Measurements from ENCODE around the gene PDS5B. TPM values are rescaled to one million over a fixed set of nuclear protein-coding genes. Genes with fewer than 3 reads are reported as not detected.

The PDS5B gene
- total and polyA plus RNA-seq, 8 donors, result 4.3 to 121 (median 24.7) TPM

DNA sequence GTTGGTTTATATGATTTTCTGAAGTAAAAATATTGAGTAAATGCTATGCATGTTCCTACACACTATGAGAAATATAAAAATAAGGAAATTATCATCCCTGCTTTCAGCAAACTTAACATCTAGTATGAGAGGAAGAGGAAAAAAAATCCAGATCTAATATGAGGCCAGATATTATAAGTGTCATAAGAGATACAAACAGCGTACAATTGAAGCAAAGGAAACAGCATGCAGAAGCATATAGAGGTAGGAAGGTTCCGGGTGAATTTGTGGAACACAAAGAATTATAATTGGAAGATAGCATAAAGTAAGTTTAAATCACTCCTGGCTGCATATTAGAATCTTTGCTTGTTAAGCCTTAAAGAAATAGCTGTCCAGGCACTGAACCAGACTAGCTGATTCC lies 88.3 kb downstream of the PDS5B start:
- Histone ChIP-seq H3K4me1 (no peaks in the 10 kb centered on the region), H3K4me3 (no peak overlapping the region), H3K36me3 (peaks cover 8 to 39% (median 30%) of the 10 kb centered on the region in 4 donors), H3K27me3 (no peaks in the 10 kb centered on the region), H3K9me3 (peaks cover 0 to 4% (median 0%) of the 10 kb centered on the region in 4 donors), H3K27ac (no peak overlapping the region)
- no peak for TF ChIP-seq POLR2AphosphoS5 (IDR thresholded peaks at IDR 0.05)
- no peak for TF ChIP-seq EP300 (IDR thresholded peaks at IDR 0.05)
- TF ChIP-seq, protein P1, sequence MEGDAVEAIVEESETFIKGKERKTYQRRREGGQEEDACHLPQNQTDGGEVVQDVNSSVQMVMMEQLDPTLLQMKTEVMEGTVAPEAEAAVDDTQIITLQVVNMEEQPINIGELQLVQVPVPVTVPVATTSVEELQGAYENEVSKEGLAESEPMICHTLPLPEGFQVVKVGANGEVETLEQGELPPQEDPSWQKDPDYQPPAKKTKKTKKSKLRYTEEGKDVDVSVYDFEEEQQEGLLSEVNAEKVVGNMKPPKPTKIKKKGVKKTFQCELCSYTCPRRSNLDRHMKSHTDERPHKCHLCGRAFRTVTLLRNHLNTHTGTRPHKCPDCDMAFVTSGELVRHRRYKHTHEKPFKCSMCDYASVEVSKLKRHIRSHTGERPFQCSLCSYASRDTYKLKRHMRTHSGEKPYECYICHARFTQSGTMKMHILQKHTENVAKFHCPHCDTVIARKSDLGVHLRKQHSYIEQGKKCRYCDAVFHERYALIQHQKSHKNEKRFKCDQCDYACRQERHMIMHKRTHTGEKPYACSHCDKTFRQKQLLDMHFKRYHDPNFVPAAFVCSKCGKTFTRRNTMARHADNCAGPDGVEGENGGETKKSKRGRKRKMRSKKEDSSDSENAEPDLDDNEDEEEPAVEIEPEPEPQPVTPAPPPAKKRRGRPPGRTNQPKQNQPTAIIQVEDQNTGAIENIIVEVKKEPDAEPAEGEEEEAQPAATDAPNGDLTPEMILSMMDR (IDR thresholded peaks at IDR 0.05), result no peak
- no peak for TF ChIP-seq POLR2A (IDR thresholded peaks at IDR 0.05)
- no peak for DNase-seq
- 91 to 100% (median 98%) methylated on average over 2 of the region's 2 CpGs for WGBS, 5 donors
- intact Hi-C loops (cut with DNase I; ENCODE audit: low total_unique reads), result no loop called here

DNA sequence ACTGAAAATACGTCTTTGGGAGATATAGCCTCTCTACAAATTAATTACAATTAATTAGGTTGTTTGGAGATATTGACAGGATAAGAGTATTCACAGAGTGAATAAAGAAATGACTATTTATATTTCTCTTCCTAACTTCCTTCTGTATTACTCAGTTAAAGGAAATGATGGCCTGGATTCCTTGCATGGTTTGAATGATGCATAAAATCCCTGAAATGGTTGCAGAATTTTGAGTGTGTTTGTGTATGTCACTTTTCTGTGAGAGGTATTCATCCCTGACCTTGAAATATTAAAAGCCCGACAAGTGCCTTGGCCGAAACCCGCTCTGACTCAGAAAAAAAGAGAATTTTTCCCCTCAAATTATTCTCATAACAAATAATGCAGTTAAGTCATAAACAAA lies 90.0 kb downstream of the PDS5B start:
- 88 to 98% (median 96%) methylated on average over 4 of the region's 4 CpGs for WGBS, 5 donors
- DNase-seq, result no peak
- no peaks in the 10 kb centered on the region for H3K27me3 ChIP-seq
- no peaks in the 10 kb centered on the region for H3K4me1 ChIP-seq
- peaks cover 10 to 55% (median 47%) of the 10 kb centered on the region in 4 donors for H3K36me3 ChIP-seq
- no peak for TF ChIP-seq POLR2AphosphoS5 (IDR thresholded peaks at IDR 0.05)
- TF ChIP-seq POLR2A (IDR thresholded peaks at IDR 0.05), result no peak
- TF ChIP-seq, protein P1 (IDR thresholded peaks at IDR 0.05), result no peak
- no peak for TF ChIP-seq EP300 (IDR thresholded peaks at IDR 0.05)
- no peak overlapping the region for H3K4me3 ChIP-seq
- no peak overlapping the region for H3K27ac ChIP-seq
- H3K9me3 ChIP-seq, result peaks cover 0 to 4% (median 0%) of the 10 kb centered on the region in 4 donors
- intact Hi-C loops (cut with DNase I; ENCODE audit: low total_unique reads), result no loop called here

- no peaks in the 10 kb centered on the region for H3K27me3 ChIP-seq
- no peak for TF ChIP-seq POLR2A (IDR thresholded peaks at IDR 0.05)
- TF ChIP-seq POLR2AphosphoS5 (IDR thresholded peaks at IDR 0.05), result no peak
- TF ChIP-seq, protein P1 (IDR thresholded peaks at IDR 0.05), result no peak
- no peak for TF ChIP-seq EP300 (IDR thresholded peaks at IDR 0.05)
- no peak for DNase-seq
- intact Hi-C loops (cut with DNase I; ENCODE audit: low total_unique reads), result no loop called here
- no peaks in the 10 kb centered on the region for H3K4me1 ChIP-seq
- peaks cover 12 to 50% (median 41%) of the 10 kb centered on the region in 4 donors for H3K36me3 ChIP-seq
- H3K4me3 ChIP-seq, result no peak overlapping the region
- 74 to 95% (median 84%) methylated on average over 1 of the region's 1 CpG for WGBS, 5 donors
- no peaks in the 10 kb centered on the region for H3K9me3 ChIP-seq
- no peak overlapping the region for H3K27ac ChIP-seq
Measured at GRCh38 chr13:32682130-32682529, 95.9 kb downstream of the PDS5B start.

DNA sequence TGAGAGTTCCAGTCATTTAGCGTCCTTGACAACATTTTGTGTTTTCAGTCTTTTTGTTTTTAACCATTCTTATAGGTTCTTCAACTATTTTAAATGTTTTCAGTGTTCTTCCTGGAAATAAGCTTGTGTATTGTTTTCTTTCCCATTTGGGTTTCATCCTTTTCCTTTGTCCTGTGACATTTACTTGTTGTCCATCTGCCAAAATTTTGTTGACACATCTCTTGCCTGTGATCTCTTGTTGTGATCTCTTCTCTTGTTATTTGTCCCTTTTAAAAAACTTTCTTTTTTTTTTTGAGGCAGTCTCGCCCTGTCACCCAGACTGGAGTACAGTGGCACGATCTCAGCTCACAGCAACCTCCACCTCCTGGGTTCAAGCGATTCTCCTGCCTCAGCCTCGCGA lies 96.5 kb downstream of the PDS5B start:
- no peak for DNase-seq
- TF ChIP-seq EP300 (IDR thresholded peaks at IDR 0.05), result no peak
- Histone ChIP-seq H3K9me3 (no peaks in the 10 kb centered on the region), H3K4me3 (no peak overlapping the region), H3K36me3 (peaks cover 12 to 50% (median 41%) of the 10 kb centered on the region in 4 donors), H3K4me1 (no peaks in the 10 kb centered on the region), H3K27ac (no peak overlapping the region), H3K27me3 (no peaks in the 10 kb centered on the region)
- intact Hi-C loops (cut with DNase I; ENCODE audit: low total_unique reads), result no loop called here
- 91 to 95% (median 94%) methylated on average over 6 of the region's 6 CpGs for WGBS, 5 donors

GRCh38 chr13:32687275-32687674 lies 101.0 kb downstream of the PDS5B start:
- Histone ChIP-seq H3K36me3 (peaks cover 2 to 13% (median 10%) of the 10 kb centered on the region in 4 donors), H3K9me3 (no peaks in the 10 kb centered on the region), H3K4me3 (no peak overlapping the region), H3K4me1 (no peaks in the 10 kb centered on the region), H3K27me3 (no peaks in the 10 kb centered on the region), H3K27ac (no peak overlapping the region)
- TF ChIP-seq EP300 (IDR thresholded peaks at IDR 0.05) (no peak), POLR2A (IDR thresholded peaks at IDR 0.05) (no peak), POLR2AphosphoS5 (IDR thresholded peaks at IDR 0.05) (no peak)
- TF ChIP-seq, protein P1 (IDR thresholded peaks at IDR 0.05), result no peak
- intact Hi-C loops (cut with DNase I; ENCODE audit: low total_unique reads), result no loop called here
- WGBS, 5 donors, result 88 to 92% (median 92%) methylated on average over 2 of the region's 2 CpGs
- no peak for DNase-seq
